OCI-LY7 (cell line): ENCODE measurements around the gene PAOX. TPM values are rescaled to one million over a fixed set of nuclear protein-coding genes. Genes with fewer than 3 reads are reported as not detected.
"Not testable (repeated sequence)": the region's sequence is repeated elsewhere in the genome, so short reads cannot be mapped to it uniquely, and the experiment has no call there.

ENCODE experiments used
- BruUV-seq: library from RNA; stranded (reverse); fragments of 400-500 nt; replicated peaks from 2 replicates; lab custom pipeline; 2021; lab: Mats Ljungman, UMichigan
- CTCF ChIA-PET: fragments of 300-600 bp; sonication (Branson Sonifier 250); formaldehyde crosslinking; loops from one replicate; lab custom pipeline; 2022; ENCODE audit warnings: antibody characterized with exemption; ENCODE audit not compliant: unreplicated experiment; lab: Charles Lee
- POLR2A ChIA-PET: fragments of 300-600 bp; sonication (Branson Sonifier 250); formaldehyde crosslinking; loops from one replicate; lab custom pipeline; 2022; ENCODE audit warnings: antibody characterized with exemption; lab: Charles Lee
- DNase-seq: peaks from one replicate; pipeline ENCODE4 v3.0.0-alpha.2; 2015; ENCODE audit warnings: low spot score
- H2AFZ ChIP-seq: fragments of 200-600 bp; sonication (generic), shearing (Covaris generic); 2 replicates; pipeline ENCODE4 v1.6.1; 2014; ENCODE audit warnings: mild to moderate bottlenecking, antibody characterized with exemption, low read length, moderate library complexity
- H3K27ac ChIP-seq: fragments of 200-600 bp; sonication (generic); 2 replicates; pipeline ENCODE4 v1.5.1; 2014; ENCODE audit warnings: mixed run types, low read depth, mild to moderate bottlenecking, moderate library complexity, low read length, inconsistent platforms; ENCODE audit not compliant: poor library complexity, severe bottlenecking
- H3K36me3 ChIP-seq: fragments of 200-600 bp; sonication (generic); 2 replicates; pipeline ENCODE4 v1.6.1; 2014; ENCODE audit warnings: mild to moderate bottlenecking, antibody characterized with exemption, low read length, moderate library complexity, mixed read lengths; ENCODE audit not compliant: insufficient read depth
- H3K4me1 ChIP-seq: fragments of 200-600 bp; sonication (generic); 2 replicates; pipeline ENCODE4 v1.5.1; 2014; ENCODE audit warnings: mild to moderate bottlenecking, low read length; ENCODE audit not compliant: insufficient read depth, poor library complexity, severe bottlenecking
- H3K4me2 ChIP-seq: fragments of 200-600 bp; sonication (generic); 2 replicates; pipeline ENCODE4 v1.6.1; 2014; ENCODE audit warnings: mild to moderate bottlenecking, low read length
- H3K4me3 ChIP-seq: fragments of 200-600 bp; sonication (generic); 2 replicates; pipeline ENCODE4 v1.5.1; 2014; ENCODE audit warnings: mild to moderate bottlenecking, low read depth, low read length; ENCODE audit not compliant: poor library complexity, severe bottlenecking
- H3K79me2 ChIP-seq: fragments of 200-600 bp; sonication (generic); 2 replicates; pipeline ENCODE4 v1.6.1; 2016; ENCODE audit warnings: low read depth, mild to moderate bottlenecking, low read length, moderate library complexity, mixed read lengths; ENCODE audit not compliant: insufficient read depth
- H3K9me2 ChIP-seq: fragments of 200-600 bp; sonication (generic); 2 replicates; pipeline ENCODE4 v1.6.1; 2016; ENCODE audit warnings: mild to moderate bottlenecking, low read length, mixed read lengths; ENCODE audit not compliant: insufficient read depth
- H3K9me3 ChIP-seq: fragments of 200-600 bp; sonication (generic); 2 replicates; pipeline ENCODE4 v1.6.1; 2014; ENCODE audit warnings: mild to moderate bottlenecking, mixed run types, low read length, mixed read lengths
- H4K20me1 ChIP-seq: fragments of 200-600 bp; sonication (generic); 2 replicates; pipeline ENCODE4 v1.6.1; 2014; ENCODE audit warnings: mild to moderate bottlenecking, antibody characterized with exemption, low read length, moderate library complexity, mixed read lengths; ENCODE audit not compliant: insufficient read depth
- CTCF ChIP-seq: fragments of 200-600 bp; sonication (generic); conservative IDR thresholded peaks from 2 replicates; pipeline ENCODE4 v1.5.1; 2014; ENCODE audit warnings: mild to moderate bottlenecking, antibody characterized with exemption, low read length, moderate library complexity, mixed read lengths
- EZH2phosphoT487 ChIP-seq: fragments of 200-600 bp; sonication (generic); IDR thresholded peaks from 2 replicates; pipeline ENCODE4 v1.6.1; 2018; ENCODE audit warnings: low read depth, borderline replicate concordance, mild to moderate bottlenecking, mixed run types, antibody characterized with exemption, low read length, moderate library complexity, mixed read lengths
- intact Hi-C: fragments of 100-400 bp; cut with micrococcal nuclease; formaldehyde crosslinking; loops from one replicate; pipeline ENCODE4 v1.10.0; 2022; ENCODE audit not compliant: unreplicated experiment
- total RNA-seq, 2 experiments: library from RNA; depleted of rRNA in 1 of 2; stranded (reverse); fragments of >200 nt in 1 of 2; shearing (Covaris generic) in 1 of 2; gene quantifications; 2 replicates each; pipeline ENCODE4 v1.2.3, GENCODE V29; 2014 to 2022

Gene PAOX
- total RNA-seq, 2 experiments from 2014 or later = 10.7 to 28.1 TPM

GRCh38 chr10:133366751-133367150, 12.3 kb upstream of the PAOX start:
- no peaks in the 10 kb centered on the region for H3K9me2 ChIP-seq
- H3K9me3 ChIP-seq = no peaks in the 10 kb centered on the region
- H3K27ac ChIP-seq = no peak overlapping the region
- no peaks in the 10 kb centered on the region for H3K79me2 ChIP-seq
- TF ChIP-seq EZH2phosphoT487 = no peak
- no peak for TF ChIP-seq CTCF
- no TSS peak for BruUV-seq
- peaks cover 27% of the 10 kb centered on the region for H3K36me3 ChIP-seq
- no peak overlapping the region for H2AFZ ChIP-seq
- H3K4me3 ChIP-seq = no peak overlapping the region
- intact Hi-C loops = no loop called here
- no peak overlapping the region for H3K4me2 ChIP-seq
- ChIA-PET CTCF (no interaction called here), POLR2A (no interaction called here)
- H4K20me1 ChIP-seq = no peaks in the 10 kb centered on the region
- H3K4me1 ChIP-seq = peaks cover under 1% of the 10 kb centered on the region
- DNase-seq = no peak

DNA sequence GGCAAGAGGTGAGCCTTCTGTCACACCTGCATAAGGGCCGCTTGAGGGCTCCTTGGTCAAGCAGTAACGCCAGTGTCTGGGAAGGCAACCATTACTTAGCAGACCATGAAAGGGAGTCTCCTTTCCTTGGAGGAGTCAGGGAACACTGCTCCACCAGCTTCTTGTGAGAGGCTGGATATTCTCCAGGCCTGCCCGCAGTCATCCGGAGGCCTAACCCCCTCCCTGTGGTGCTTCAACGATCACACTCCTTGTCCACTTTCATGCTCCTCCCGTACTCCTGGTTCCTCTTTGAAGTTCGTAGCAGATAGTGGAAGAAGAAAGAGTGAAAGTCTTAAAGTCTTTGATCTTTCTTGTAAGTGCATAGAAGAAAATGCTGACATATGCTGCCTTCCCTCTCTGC, 11.6 kb upstream of the PAOX start:
- H3K9me2 ChIP-seq, CTCF ChIA-PET, H3K4me3 ChIP-seq, intact Hi-C loops, H3K4me2 ChIP-seq, BruUV-seq, H3K4me1 ChIP-seq, H3K27ac ChIP-seq, H3K79me2 ChIP-seq, DNase-seq, H2AFZ ChIP-seq, POLR2A ChIA-PET, H3K9me3 ChIP-seq, H4K20me1 ChIP-seq: not testable (repeated sequence)
- H3K36me3 ChIP-seq = peaks cover 25% of the 10 kb centered on the region

- DNase-seq = no peak
- ChIA-PET CTCF (no interaction called here), POLR2A (no interaction called here)
- Histone ChIP-seq H3K27ac (no peak overlapping the region), H3K4me2 (no peak overlapping the region), H2AFZ (no peak overlapping the region), H3K4me1 (peaks cover 10% of the 10 kb centered on the region), H3K79me2 (no peaks in the 10 kb centered on the region), H3K9me3 (no peaks in the 10 kb centered on the region), H3K4me3 (no peak overlapping the region), H4K20me1 (no peaks in the 10 kb centered on the region), H3K9me2 (no peaks in the 10 kb centered on the region), H3K36me3 (peaks cover 25% of the 10 kb centered on the region)
- no peak for TF ChIP-seq EZH2phosphoT487
- no peak for TF ChIP-seq CTCF
- intact Hi-C loops = no loop called here
- BruUV-seq = no TSS peak
Observed at GRCh38 chr10:133368153-133368552, 10.9 kb upstream of the PAOX start.
